ENCODE measurements around the gene TRPC5OS. TPM values are rescaled to one million over a fixed set of nuclear protein-coding genes. Genes with fewer than 3 reads are reported as not detected.

TRPC5OS gene
- total and polyA plus RNA-seq, 7 donors: not detected

DNA sequence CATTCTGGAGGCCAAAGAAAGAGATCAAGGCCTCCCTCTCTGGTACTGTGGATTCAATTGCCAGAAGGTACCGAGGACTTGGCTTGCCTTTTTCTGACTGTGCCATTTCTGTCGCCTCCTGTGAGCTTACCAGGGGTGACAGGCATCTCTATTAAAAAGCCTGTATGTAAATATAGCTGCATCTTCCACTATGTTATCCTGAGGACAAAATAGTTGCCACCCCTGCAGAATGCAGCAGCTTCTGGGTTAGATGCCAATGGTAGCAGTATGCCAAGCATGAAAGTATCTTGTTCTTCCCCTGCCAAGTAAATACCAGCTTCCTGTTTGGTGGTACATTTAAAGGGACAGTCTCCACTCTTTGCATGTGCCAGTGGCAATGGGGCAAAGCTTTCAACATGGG lies 10.7 kb downstream of the TRPC5OS start:
- Histone ChIP-seq H3K4me3 (no peak overlapping the region), H3K36me3 (no peaks in the 10 kb centered on the region), H3K9me3 (no peaks in the 10 kb centered on the region), H3K27me3 (no peaks in the 10 kb centered on the region), H3K27ac (no peak overlapping the region), H3K4me1 (no peaks in the 10 kb centered on the region)
- no peak for DNase-seq
- no peak for TF ChIP-seq EP300 (IDR thresholded peaks at IDR 0.05)
- TF ChIP-seq, protein P1, sequence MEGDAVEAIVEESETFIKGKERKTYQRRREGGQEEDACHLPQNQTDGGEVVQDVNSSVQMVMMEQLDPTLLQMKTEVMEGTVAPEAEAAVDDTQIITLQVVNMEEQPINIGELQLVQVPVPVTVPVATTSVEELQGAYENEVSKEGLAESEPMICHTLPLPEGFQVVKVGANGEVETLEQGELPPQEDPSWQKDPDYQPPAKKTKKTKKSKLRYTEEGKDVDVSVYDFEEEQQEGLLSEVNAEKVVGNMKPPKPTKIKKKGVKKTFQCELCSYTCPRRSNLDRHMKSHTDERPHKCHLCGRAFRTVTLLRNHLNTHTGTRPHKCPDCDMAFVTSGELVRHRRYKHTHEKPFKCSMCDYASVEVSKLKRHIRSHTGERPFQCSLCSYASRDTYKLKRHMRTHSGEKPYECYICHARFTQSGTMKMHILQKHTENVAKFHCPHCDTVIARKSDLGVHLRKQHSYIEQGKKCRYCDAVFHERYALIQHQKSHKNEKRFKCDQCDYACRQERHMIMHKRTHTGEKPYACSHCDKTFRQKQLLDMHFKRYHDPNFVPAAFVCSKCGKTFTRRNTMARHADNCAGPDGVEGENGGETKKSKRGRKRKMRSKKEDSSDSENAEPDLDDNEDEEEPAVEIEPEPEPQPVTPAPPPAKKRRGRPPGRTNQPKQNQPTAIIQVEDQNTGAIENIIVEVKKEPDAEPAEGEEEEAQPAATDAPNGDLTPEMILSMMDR (IDR thresholded peaks at IDR 0.05): no peak
- no peak for TF ChIP-seq POLR2A (IDR thresholded peaks at IDR 0.05)
- no peak for TF ChIP-seq POLR2AphosphoS5 (IDR thresholded peaks at IDR 0.05)
- intact Hi-C loops (cut with DNase I): no loop called here
- 90 to 95% methylated on average over 2 of the region's 2 CpGs for WGBS, 2 donors

DNA sequence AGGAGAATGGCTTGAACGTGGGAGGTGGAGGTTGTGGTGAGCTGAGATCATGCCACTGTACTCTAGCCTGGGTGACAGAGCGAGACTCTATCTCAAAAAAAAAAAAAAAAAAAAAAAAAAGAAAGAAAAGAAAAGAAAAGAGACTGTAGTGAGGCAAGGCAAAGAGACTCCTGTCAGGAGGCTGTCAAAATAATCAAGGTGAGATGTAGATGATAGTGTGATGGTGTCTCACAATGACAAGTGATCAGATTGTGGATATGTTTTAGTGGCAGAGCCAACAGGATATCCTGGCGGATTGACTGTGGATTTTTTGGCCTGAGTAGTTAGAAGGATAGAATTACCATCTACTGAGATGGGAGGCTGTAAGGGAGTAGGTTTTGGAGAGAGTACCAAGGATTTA lies 12.6 kb downstream of the TRPC5OS start:
- Histone ChIP-seq H3K4me3 (no peak overlapping the region), H3K4me1 (no peaks in the 10 kb centered on the region), H3K9me3 (no peaks in the 10 kb centered on the region), H3K27me3 (no peaks in the 10 kb centered on the region), H3K36me3 (no peaks in the 10 kb centered on the region), H3K27ac (no peak overlapping the region)
- intact Hi-C loops (cut with DNase I): no loop called here
- WGBS, 2 donors: 73 to 84% methylated on average over 3 of the region's 3 CpGs
- TF ChIP-seq, protein P1 (IDR thresholded peaks at IDR 0.05): no peak
- no peak for TF ChIP-seq EP300 (IDR thresholded peaks at IDR 0.05)
- no peak for TF ChIP-seq POLR2AphosphoS5 (IDR thresholded peaks at IDR 0.05)
- no peak for DNase-seq

DNA sequence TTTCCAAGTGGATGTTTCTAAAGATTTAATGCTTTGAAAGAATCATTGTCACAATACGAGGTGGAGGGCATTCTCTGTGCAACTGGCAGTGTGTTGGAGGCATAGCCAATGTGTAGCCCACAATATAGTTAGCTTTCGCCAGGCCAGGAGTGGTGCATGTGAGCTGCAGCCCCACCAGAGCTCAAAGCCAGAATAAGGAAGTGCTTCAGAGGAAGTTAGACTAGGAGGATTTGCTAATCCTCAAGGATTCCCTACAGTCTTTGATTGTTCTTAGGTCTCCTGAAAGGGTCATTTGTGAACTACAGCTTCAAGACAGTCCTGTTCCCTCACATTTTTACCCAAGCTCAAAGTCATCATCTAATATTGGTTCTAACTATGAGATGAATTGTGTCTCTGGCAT lies 16.4 kb downstream of the TRPC5OS start:
- intact Hi-C loops (cut with DNase I): no loop called here
- 72 to 84% methylated on average over 2 of the region's 2 CpGs for WGBS, 2 donors
- Histone ChIP-seq H3K27me3 (no peaks in the 10 kb centered on the region), H3K27ac (no peak overlapping the region), H3K4me1 (no peaks in the 10 kb centered on the region), H3K36me3 (no peaks in the 10 kb centered on the region), H3K9me3 (no peaks in the 10 kb centered on the region), H3K4me3 (no peak overlapping the region)
- DNase-seq: no peak
- TF ChIP-seq EP300 (IDR thresholded peaks at IDR 0.05) (no peak), POLR2A (IDR thresholded peaks at IDR 0.05) (no peak), POLR2AphosphoS5 (IDR thresholded peaks at IDR 0.05) (no peak)
- TF ChIP-seq, protein P1 (IDR thresholded peaks at IDR 0.05): no peak

DNA sequence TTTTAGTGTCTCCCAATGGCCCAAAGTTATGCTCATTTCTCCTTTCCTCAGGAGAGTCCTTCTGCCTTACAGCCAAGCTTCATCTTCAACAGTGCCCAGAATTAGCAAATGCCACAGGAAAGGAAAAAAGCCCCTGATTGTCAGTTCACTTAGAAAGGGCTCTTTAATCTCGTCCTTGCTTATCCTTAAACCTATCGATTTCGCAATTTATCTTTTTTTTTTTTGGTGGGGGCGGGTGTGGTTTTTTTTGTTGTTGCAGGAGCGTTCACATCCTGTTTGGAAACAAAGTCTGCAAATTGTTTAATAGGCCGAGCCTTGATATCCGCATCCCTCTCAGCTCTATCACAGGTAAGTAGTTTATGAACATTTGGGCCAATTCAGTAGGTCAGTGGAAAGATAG lies 20.2 kb downstream of the TRPC5OS start:
- 86% methylated on average over 7 of the region's 7 CpGs for WGBS, 2 donors
- no peak for DNase-seq
- TF ChIP-seq, protein P1 (IDR thresholded peaks at IDR 0.05): no peak
- TF ChIP-seq POLR2A (IDR thresholded peaks at IDR 0.05): no peak
- Histone ChIP-seq H3K27ac (no peak overlapping the region), H3K27me3 (no peaks in the 10 kb centered on the region), H3K4me1 (no peaks in the 10 kb centered on the region), H3K9me3 (no peaks in the 10 kb centered on the region), H3K4me3 (no peak overlapping the region), H3K36me3 (no peaks in the 10 kb centered on the region)
- intact Hi-C loops (cut with DNase I): no loop called here

DNA sequence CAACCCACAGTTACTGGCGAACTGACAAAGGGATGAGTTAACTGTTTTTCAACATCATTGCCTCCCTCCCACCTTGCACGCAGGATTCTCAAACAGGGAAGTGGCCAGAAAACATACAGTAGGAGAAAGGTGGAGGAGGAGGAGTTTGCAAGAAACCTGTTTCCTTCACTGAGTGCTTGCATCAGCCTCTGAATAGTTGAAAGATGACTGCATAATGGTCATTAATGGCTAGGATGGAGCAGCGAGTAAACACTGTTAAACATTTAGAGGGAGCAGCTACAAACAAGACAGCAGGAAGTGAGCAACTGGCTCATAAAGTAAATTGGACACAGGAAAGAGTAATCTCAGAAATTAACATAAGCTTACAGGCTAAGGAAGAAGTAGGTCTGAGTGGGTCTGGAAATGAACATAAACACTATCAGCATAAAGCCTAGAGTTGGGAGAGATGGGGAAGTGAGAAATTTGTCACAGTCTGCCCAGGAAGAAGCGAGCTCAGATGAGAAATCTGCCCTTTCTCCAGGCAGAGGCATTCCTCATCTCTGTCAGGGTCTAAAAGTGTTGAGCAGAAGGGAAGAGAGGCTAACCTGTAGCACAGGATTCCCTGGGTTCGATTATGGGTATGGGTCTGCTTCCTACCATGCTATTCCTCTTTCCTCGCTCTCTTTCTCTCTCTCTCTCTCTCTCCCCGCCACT lies 38.6 kb downstream of the TRPC5OS start:
- no peaks in the 10 kb centered on the region for H3K4me1 ChIP-seq
- no peak overlapping the region for H3K4me3 ChIP-seq
- no peaks in the 10 kb centered on the region for H3K36me3 ChIP-seq
- 42 to 62% methylated on average over 7 of the region's 7 CpGs for WGBS, 2 donors
- no peaks in the 10 kb centered on the region for H3K27me3 ChIP-seq
- H3K27ac ChIP-seq: no peak overlapping the region
- DNase-seq: no peak
- intact Hi-C loops (cut with DNase I): no loop called here
- TF ChIP-seq, protein P1 (IDR thresholded peaks at IDR 0.05): no peak
- TF ChIP-seq POLR2AphosphoS5 (IDR thresholded peaks at IDR 0.05) (no peak), EP300 (IDR thresholded peaks at IDR 0.05) (no peak), POLR2A (IDR thresholded peaks at IDR 0.05) (no peak)
- no peaks in the 10 kb centered on the region for H3K9me3 ChIP-seq

All from sigmoid colon (tissue), 7 donors.